Retina (tissue), 1 donor: Measurements from ENCODE around the gene ARHGEF17.

Experiments
- DNase-seq: peaks from one replicate; pipeline ENCODE4 v3.0.0-alpha.2; 2016

The ARHGEF17 gene

GRCh38 chr11:73317373-73317772 lies 9.3 kb downstream of the ARHGEF17 start:
- DNase-seq = no peak

DNA sequence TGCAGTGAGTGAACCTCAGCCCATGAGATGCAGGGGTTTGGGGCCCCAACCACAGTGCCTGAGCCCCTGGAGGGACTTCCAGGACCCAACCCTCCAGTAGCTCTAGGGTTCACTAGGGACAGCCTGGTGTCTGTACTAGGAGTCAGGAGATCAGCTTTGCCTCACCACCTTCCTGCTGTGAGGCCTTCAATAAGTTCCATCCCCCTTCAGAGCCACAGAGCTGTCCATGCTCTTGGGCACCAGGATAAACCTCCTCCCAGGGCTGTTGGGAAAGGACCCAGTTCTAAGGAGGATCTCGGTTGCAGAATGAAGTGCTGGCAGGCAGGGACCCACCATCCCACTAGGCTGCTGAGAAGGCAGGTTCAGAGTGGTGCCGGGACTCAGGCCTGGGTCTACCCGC lies 9.7 kb downstream of the ARHGEF17 start:
- no peak for DNase-seq

- DNase-seq = no peak
These were observed 10.5 kb downstream of the ARHGEF17 start for GRCh38 chr11:73318501-73319011.

GRCh38 chr11:73320763-73321603 lies 12.9 kb downstream of the ARHGEF17 start:
- DNase-seq = no peak

DNA sequence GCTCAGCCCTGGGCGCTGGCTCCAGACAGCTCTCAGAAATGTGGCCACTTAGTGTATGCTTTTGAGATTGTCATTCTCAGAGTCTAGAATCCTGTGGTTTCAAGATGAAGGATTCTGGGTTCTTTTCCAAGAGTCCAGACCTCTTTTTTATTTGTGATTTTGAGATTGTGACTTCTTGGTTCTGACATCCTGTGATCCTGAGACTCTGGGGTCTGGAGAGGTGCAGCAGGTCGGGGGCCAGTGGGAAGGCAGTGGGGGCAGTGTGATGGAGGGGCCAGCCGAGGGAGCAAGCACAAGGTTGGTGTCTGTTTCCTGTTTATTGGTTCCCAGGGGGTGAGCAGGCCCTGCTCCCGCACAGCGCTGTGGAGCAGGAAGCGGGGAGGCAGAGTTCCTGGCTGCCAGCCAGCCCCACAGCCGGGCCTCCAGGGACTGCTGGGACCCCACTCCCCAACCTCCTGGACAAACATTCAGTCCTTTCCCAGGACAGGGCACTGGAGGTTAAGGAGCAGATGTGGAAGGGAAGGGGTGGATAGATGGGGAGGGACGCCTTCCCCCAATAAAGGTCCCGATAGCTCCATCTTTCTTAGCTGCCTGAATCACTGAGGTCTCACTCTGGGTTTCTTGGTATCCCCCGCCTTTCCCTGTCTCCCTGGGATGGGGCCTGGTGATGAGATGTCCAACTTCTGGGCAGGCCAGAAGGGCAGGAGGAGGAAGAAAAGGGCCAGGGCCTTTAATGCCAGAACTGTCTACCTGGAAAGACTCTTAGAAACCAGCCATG lies 13.7 kb downstream of the ARHGEF17 start:
- no peak for DNase-seq

DNA sequence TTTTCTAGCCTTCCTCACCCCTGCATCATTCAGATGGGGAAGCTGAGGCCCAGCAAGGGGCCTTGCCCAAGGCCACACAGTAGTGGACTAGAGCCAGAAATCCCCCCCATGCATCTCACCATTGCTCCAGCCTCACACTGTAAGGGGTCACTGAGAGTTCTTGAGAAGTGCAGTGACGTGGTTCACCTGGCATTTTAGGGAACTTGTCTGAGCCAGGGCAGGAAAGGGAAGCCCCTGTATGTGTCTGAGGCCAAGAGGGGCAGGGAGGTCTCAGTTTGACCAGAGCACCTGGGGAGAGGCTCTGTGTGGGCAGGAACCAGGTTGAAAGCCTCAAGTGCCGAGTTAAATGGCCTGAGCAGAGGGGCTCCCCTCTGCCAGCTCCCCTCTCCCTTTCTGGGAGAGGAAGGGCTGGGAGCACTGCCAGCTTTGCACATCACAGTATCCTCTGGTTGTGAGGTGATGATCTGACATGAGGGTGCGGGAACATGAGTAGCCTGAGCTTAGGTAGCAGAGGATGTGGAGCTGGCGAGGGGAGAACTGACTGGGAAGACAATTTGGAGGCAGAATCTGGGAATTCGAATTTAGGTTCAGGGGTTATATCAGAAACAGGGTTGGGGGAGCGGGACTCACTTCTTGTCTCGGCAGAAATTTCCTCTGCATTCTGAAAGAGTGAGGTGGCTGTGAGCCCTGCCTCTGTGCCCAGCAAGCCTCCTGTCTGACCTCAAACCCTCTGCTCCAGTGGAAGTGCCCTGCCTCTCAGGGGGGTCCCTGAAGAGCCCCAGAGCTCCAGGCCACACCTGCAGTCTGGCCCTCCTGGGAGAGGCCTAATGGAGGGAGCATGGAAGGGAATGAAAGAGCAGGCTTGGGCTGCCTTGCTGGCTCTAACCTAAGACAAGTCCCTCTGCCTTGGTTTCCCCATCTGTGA lies 14.6 kb downstream of the ARHGEF17 start:
- no peak for DNase-seq

DNA sequence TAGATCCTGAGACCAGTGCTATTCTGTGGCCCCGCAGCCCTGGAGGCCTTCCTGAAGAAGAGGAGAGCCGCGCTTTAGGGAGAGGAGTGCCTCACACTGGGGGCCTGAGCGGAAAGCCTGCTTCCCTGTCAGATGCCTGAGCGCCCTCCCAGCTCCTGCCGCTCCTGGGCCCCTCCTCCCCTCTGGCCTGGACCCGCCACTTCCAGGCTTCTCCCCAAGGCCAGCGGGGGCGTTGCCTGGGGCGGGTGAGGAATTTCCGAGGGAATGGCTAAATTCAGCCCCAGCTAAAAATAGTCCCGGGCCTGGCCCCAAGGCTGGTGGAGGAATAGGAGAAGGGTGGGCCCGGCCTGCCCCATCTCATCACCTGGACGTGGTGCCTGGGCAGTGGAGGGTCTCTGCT lies 15.4 kb downstream of the ARHGEF17 start:
- no peak for DNase-seq

GRCh38 chr11:73324116-73324515 lies 16.0 kb downstream of the ARHGEF17 start:
- no peak for DNase-seq

DNA sequence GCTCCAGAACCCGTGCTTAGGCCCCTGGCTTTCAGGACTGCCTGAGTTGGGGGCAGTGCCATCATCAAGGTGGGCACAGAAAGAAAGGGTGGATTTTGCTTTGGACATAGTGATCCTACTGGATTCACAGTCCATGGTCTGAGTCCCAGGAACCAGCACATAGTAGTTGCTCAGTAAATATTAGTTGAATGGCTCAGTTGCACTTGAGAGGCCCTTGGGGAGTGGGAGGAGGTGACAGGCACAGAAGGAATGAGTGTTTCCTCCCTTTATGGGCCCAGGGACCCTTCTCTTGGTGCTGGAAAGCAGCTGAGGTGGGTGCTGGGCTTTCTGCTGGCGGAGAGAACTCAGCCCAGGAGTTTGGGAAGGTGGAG lies 16.6 kb downstream of the ARHGEF17 start:
- DNase-seq = no peak

- no peak for DNase-seq
These were observed 17.2 kb downstream of the ARHGEF17 start for GRCh38 chr11:73325036-73325981.

DNA sequence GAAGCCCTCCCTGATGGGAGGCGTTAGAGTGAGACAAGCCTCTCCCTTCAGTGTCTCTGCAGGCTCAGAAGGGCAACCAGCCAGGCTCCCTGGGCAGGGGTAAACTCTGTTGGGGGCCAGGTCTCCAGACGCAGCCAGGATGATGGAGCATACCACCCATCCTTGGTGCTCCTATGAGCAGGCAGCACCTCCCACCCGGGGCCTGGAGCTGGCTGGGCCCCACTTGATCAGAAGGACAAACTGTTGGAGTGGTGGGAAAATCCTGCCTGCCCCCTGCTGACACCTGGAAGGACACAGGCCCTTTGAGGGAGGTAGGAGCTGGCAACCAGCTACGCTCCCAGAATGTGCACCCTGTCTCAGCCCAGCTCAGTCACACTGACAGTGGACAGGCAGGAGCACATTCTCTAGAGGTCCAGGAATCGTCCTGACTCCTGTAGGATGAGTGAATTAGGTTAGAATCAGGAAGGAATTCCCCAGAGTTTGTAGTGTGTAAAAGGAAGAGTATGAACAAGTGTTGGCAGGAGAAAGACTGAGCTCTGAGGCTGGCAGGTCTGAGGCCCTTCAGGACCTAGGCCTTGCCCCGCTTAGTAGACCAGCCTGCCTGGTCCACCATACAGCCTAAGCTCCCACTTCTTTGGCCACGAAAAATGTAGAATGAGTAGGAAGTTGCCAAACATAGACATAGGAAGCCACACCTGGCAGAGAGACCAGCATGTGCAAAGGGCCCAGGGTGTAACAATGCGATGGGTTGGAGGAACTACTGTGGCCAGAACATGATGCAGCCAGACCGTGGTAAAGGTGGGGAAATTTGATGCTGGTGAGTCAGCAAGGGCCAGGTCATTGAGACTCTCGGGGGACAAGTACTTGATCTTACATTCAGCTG lies 19.1 kb downstream of the ARHGEF17 start:
- no peak for DNase-seq

- no peak for DNase-seq
These were observed 19.8 kb downstream of the ARHGEF17 start for GRCh38 chr11:73327812-73328364.

DNA sequence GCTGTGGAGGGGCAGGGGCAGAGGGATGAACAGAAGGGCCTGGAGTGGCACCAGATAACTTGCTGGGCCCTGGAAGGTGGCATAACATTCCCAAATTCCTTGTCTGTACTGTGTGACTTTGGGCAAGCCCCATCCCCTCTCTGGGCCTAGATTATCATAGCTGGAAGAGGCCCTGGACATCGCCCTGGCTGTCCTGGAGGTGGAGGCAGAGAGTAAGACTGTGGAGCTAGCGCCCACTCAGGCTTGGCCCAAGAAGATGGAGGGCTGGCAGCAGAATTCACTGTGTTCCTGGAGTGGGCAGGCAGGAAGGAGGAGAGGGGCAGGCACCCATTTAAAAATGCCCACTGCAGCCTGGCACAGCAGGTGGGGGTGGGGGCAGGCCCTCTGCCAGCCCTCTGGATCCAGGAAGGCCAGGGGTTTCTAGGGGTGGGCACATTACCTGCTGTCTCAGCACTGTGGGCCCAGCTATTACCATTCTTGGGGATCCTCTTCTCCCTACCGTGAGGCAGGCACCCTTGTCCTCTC lies 22.6 kb downstream of the ARHGEF17 start:
- no peak for DNase-seq

- DNase-seq = no peak
These were observed 23.3 kb downstream of the ARHGEF17 start for GRCh38 chr11:73331138-73331916.

GRCh38 chr11:73333173-73333572 lies 25.1 kb downstream of the ARHGEF17 start:
- no peak for DNase-seq

- DNase-seq = no peak
These were observed 25.7 kb downstream of the ARHGEF17 start for GRCh38 chr11:73333640-73334383.

GRCh38 chr11:73334384-73335203 lies 26.5 kb downstream of the ARHGEF17 start:
- DNase-seq = no peak
